ENCODE measurements around the gene TSPAN14.
"Not testable (repeated sequence)": the region's sequence is repeated elsewhere in the genome, so short reads cannot be mapped to it uniquely, and the experiment has no call there.

- TF ChIP-seq, protein P1, sequence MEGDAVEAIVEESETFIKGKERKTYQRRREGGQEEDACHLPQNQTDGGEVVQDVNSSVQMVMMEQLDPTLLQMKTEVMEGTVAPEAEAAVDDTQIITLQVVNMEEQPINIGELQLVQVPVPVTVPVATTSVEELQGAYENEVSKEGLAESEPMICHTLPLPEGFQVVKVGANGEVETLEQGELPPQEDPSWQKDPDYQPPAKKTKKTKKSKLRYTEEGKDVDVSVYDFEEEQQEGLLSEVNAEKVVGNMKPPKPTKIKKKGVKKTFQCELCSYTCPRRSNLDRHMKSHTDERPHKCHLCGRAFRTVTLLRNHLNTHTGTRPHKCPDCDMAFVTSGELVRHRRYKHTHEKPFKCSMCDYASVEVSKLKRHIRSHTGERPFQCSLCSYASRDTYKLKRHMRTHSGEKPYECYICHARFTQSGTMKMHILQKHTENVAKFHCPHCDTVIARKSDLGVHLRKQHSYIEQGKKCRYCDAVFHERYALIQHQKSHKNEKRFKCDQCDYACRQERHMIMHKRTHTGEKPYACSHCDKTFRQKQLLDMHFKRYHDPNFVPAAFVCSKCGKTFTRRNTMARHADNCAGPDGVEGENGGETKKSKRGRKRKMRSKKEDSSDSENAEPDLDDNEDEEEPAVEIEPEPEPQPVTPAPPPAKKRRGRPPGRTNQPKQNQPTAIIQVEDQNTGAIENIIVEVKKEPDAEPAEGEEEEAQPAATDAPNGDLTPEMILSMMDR (IDR thresholded peaks at IDR 0.05) = not testable (repeated sequence)
- TF ChIP-seq POLR2A (IDR thresholded peaks at IDR 0.05) = not testable (repeated sequence)
Observed at GRCh38 chr10:80534059-80534458, 79.9 kb downstream of the TSPAN14 start.

Measured in lower leg skin (tissue), 3 donors.